ENCODE results near the gene FREY1.

FREY1 gene

GRCh38 chr11:45887587-45887986 is 19.5 kb downstream of the FREY1 start:
- Histone ChIP-seq H3K4me1 (ENCODE audit: control insufficient read depth in 1 of 2, insufficient read depth in 2 of 2, low read length in 2 of 2) (peaks cover 4 to 7% of the 10 kb centered on the region in 2 experiments), H3K79me2 (ENCODE audit: control insufficient read depth, insufficient read depth, low read length, poor library complexity) (no peaks in the 10 kb centered on the region), H3K23ac (ENCODE audit: low read length) (no peak overlapping the region), H4K8ac (ENCODE audit: low read depth, low read length) (no peak overlapping the region), H3K18ac (ENCODE audit: low read length) (no peak overlapping the region), H3K4ac (ENCODE audit: low read depth, low read length) (no peak overlapping the region), H3K14ac (ENCODE audit: low read length) (no peak overlapping the region), H3K9me3 (ENCODE audit: insufficient read depth, low read depth, low read length) (peaks cover 4% of the 10 kb centered on the region), H2BK5ac (ENCODE audit: low read depth, low read length, poor library complexity) (no peak overlapping the region), H3K4me2 (ENCODE audit: low read length) (no peak overlapping the region), H3K9ac (ENCODE audit: low read length) (no peak overlapping the region), H3K27me3 (ENCODE audit: insufficient read depth, low read length) (peaks cover 9% of the 10 kb centered on the region), H3K36me3 (ENCODE audit: control insufficient read depth in 1 of 2, insufficient read depth in 2 of 2, low read length in 2 of 2) (no peaks in the 10 kb centered on the region), H2AFZ (ENCODE audit: insufficient read depth, low read length, poor library complexity) (no peak overlapping the region), H3K79me1 (ENCODE audit: low read length) (no peaks in the 10 kb centered on the region), H2AK5ac (ENCODE audit: low read length) (no peak overlapping the region), H3K4me3 (ENCODE audit: low read depth, low read length) (no peak overlapping the region), H4K12ac (ENCODE audit: low read depth, low read length) (no peak overlapping the region), H3K27ac (ENCODE audit: low read depth, low read length) (no peak overlapping the region), H4K91ac (ENCODE audit: low read depth, low read length) (no peak overlapping the region), H2BK12ac (ENCODE audit: low read length) (no peak overlapping the region), H2BK120ac (ENCODE audit: insufficient read depth, low read length, poor library complexity) (no peak overlapping the region)
- no peak for DNase-seq
- no CpG with 5 or more reads among the region's 10 CpGs for WGBS (ENCODE audit: extremely low coverage, insufficient coverage, insufficient read length)

GRCh38 chr11:45886816-45887520 is 20.1 kb downstream of the FREY1 start:
- no peak overlapping the region for H3K14ac ChIP-seq (ENCODE audit: low read length)
- no peak overlapping the region for H3K4me3 ChIP-seq (ENCODE audit: low read depth, low read length)
- H3K79me2 ChIP-seq (ENCODE audit: control insufficient read depth, insufficient read depth, low read length, poor library complexity) = no peaks in the 10 kb centered on the region
- H4K8ac ChIP-seq (ENCODE audit: low read depth, low read length) = no peak overlapping the region
- H2BK12ac ChIP-seq (ENCODE audit: low read length) = no peak overlapping the region
- H3K4me1 ChIP-seq (ENCODE audit: control insufficient read depth in 1 of 2, insufficient read depth in 2 of 2, low read length in 2 of 2) = peaks cover 4 to 7% of the 10 kb centered on the region in 2 experiments
- H3K36me3 ChIP-seq (ENCODE audit: control insufficient read depth in 1 of 2, insufficient read depth in 2 of 2, low read length in 2 of 2) = peaks cover 0 to 1% of the 10 kb centered on the region in 2 experiments
- no CpG with 5 or more reads among the region's 4 CpGs for WGBS (ENCODE audit: extremely low coverage, insufficient coverage, insufficient read length)
- no peak overlapping the region for H3K4ac ChIP-seq (ENCODE audit: low read depth, low read length)
- H3K9me3 ChIP-seq (ENCODE audit: insufficient read depth, low read depth, low read length) = peaks cover 4% of the 10 kb centered on the region
- no peak overlapping the region for H3K18ac ChIP-seq (ENCODE audit: low read length)
- no peak overlapping the region for H2AK5ac ChIP-seq (ENCODE audit: low read length)
- H4K12ac ChIP-seq (ENCODE audit: low read depth, low read length) = no peak overlapping the region
- no peak overlapping the region for H2BK120ac ChIP-seq (ENCODE audit: insufficient read depth, low read length, poor library complexity)
- peaks cover 9% of the 10 kb centered on the region for H3K27me3 ChIP-seq (ENCODE audit: insufficient read depth, low read length)
- H4K91ac ChIP-seq (ENCODE audit: low read depth, low read length) = no peak overlapping the region
- H3K27ac ChIP-seq (ENCODE audit: low read depth, low read length) = no peak overlapping the region
- no peak overlapping the region for H3K9ac ChIP-seq (ENCODE audit: low read length)
- H2AFZ ChIP-seq (ENCODE audit: insufficient read depth, low read length, poor library complexity) = no peak overlapping the region
- H3K4me2 ChIP-seq (ENCODE audit: low read length) = no peak overlapping the region
- H3K23ac ChIP-seq (ENCODE audit: low read length) = no peak overlapping the region
- no peaks in the 10 kb centered on the region for H3K79me1 ChIP-seq (ENCODE audit: low read length)
- H2BK5ac ChIP-seq (ENCODE audit: low read depth, low read length, poor library complexity) = no peak overlapping the region
- no peak for DNase-seq

GRCh38 chr11:45885921-45886721 is 20.9 kb downstream of the FREY1 start:
- Histone ChIP-seq H3K79me1 (ENCODE audit: low read length) (no peaks in the 10 kb centered on the region), H4K91ac (ENCODE audit: low read depth, low read length) (no peak overlapping the region), H2BK120ac (ENCODE audit: insufficient read depth, low read length, poor library complexity) (no peak overlapping the region), H3K14ac (ENCODE audit: low read length) (no peak overlapping the region), H3K27me3 (ENCODE audit: insufficient read depth, low read length) (peaks cover 9% of the 10 kb centered on the region), H3K79me2 (ENCODE audit: control insufficient read depth, insufficient read depth, low read length, poor library complexity) (no peaks in the 10 kb centered on the region), H3K4me2 (ENCODE audit: low read length) (peak overlapping the region; percentile 90), H2BK5ac (ENCODE audit: low read depth, low read length, poor library complexity) (no peak overlapping the region), H4K12ac (ENCODE audit: low read depth, low read length) (no peak overlapping the region), H3K36me3 (ENCODE audit: control insufficient read depth in 1 of 2, insufficient read depth in 2 of 2, low read length in 2 of 2) (peaks cover 1 to 7% of the 10 kb centered on the region in 2 experiments), H3K4me1 (ENCODE audit: control insufficient read depth in 1 of 2, insufficient read depth in 2 of 2, low read length in 2 of 2) (peaks cover 4 to 7% of the 10 kb centered on the region in 2 experiments), H3K9ac (ENCODE audit: low read length) (no peak overlapping the region), H3K27ac (ENCODE audit: low read depth, low read length) (no peak overlapping the region), H3K23ac (ENCODE audit: low read length) (no peak overlapping the region), H2AK5ac (ENCODE audit: low read length) (no peak overlapping the region), H4K8ac (ENCODE audit: low read depth, low read length) (no peak overlapping the region), H2BK12ac (ENCODE audit: low read length) (no peak overlapping the region), H3K18ac (ENCODE audit: low read length) (no peak overlapping the region), H2AFZ (ENCODE audit: insufficient read depth, low read length, poor library complexity) (no peak overlapping the region), H3K4ac (ENCODE audit: low read depth, low read length) (no peak overlapping the region), H3K9me3 (ENCODE audit: insufficient read depth, low read depth, low read length) (peaks cover 4% of the 10 kb centered on the region), H3K4me3 (ENCODE audit: low read depth, low read length) (peak overlapping the region; percentile 74)
- DNase-seq = no peak
- no CpG with 5 or more reads among the region's 43 CpGs for WGBS (ENCODE audit: extremely low coverage, insufficient coverage, insufficient read length)

GRCh38 chr11:45885274-45885920 is 21.7 kb downstream of the FREY1 start, which contains the start of gene MAPK8IP1:
Gene MAPK8IP1 (plus strand): TSS chr11:45885651. CDS start chr11:45885821, 170 bp downstream.
- Histone ChIP-seq H3K14ac (ENCODE audit: low read length) (no peak within 1 kb of the TSS), H3K9me3 (ENCODE audit: insufficient read depth, low read depth, low read length) (peaks cover 2% of the 10 kb centered on the region), H3K79me1 (ENCODE audit: low read length) (no peaks in the 10 kb centered on the region), H3K27ac (ENCODE audit: low read depth, low read length) (no peak within 1 kb of the TSS), H3K4me1 (ENCODE audit: control insufficient read depth in 1 of 2, insufficient read depth in 2 of 2, low read length in 2 of 2) (peaks cover 4 to 7% of the 10 kb centered on the region in 2 experiments), H3K36me3 (ENCODE audit: control insufficient read depth in 1 of 2, insufficient read depth in 2 of 2, low read length in 2 of 2) (peaks cover 4 to 14% of the 10 kb centered on the region in 2 experiments), H3K27me3 (ENCODE audit: insufficient read depth, low read length) (peaks cover 9% of the 10 kb centered on the region), H3K4ac (ENCODE audit: low read depth, low read length) (no peak within 1 kb of the TSS), H3K4me3 (ENCODE audit: low read depth, low read length) (peak within 1 kb of the TSS; percentile 74), H2AK5ac (ENCODE audit: low read length) (no peak within 1 kb of the TSS), H4K91ac (ENCODE audit: low read depth, low read length) (no peak within 1 kb of the TSS), H3K9ac (ENCODE audit: low read length) (no peak within 1 kb of the TSS), H2BK5ac (ENCODE audit: low read depth, low read length, poor library complexity) (no peak within 1 kb of the TSS), H2BK120ac (ENCODE audit: insufficient read depth, low read length, poor library complexity) (no peak within 1 kb of the TSS), H2AFZ (ENCODE audit: insufficient read depth, low read length, poor library complexity) (no peak within 1 kb of the TSS), H3K18ac (ENCODE audit: low read length) (no peak within 1 kb of the TSS), H2BK12ac (ENCODE audit: low read length) (no peak within 1 kb of the TSS), H3K23ac (ENCODE audit: low read length) (no peak within 1 kb of the TSS), H4K8ac (ENCODE audit: low read depth, low read length) (no peak within 1 kb of the TSS), H4K12ac (ENCODE audit: low read depth, low read length) (no peak within 1 kb of the TSS), H3K4me2 (ENCODE audit: low read length) (peak within 1 kb of the TSS; percentile 90), H3K79me2 (ENCODE audit: control insufficient read depth, insufficient read depth, low read length, poor library complexity) (no peaks in the 10 kb centered on the region)
- DNase-seq = peak in 1 of 2 donors; percentile 57
- WGBS (ENCODE audit: extremely low coverage, insufficient coverage, insufficient read length) = no CpG with 5 or more reads among the region's 73 CpGs
